Mucosa of gallbladder (tissue), 1 donor: ENCODE data around the gene FCHSD2. TPM values are rescaled to one million over a fixed set of nuclear protein-coding genes. Genes with fewer than 3 reads are reported as not detected.

Source experiments
- DNase-seq: peaks from one replicate; pipeline ENCODE4 v3.0.0-alpha.2; 2020; ENCODE audit warnings: low spot score
- total RNA-seq: library from RNA; stranded (reverse); gene quantifications from one replicate; pipeline ENCODE4 v1.2.1, GENCODE V29; 2021
- donor health status: DM: no; HTN: no; CAD: no.

FCHSD2 gene
- total RNA-seq, 1 donor from 2014 or later, result 56.4 TPM

GRCh38 chr11:72970557-72971118 lies 171.5 kb downstream of the FCHSD2 start:
- no peak for DNase-seq

- no peak for DNase-seq
These were observed 172.2 kb downstream of the FCHSD2 start for GRCh38 chr11:72969894-72970335.

- DNase-seq, result no peak
These were observed 173.7 kb downstream of the FCHSD2 start for GRCh38 chr11:72968390-72968789.

- no peak for DNase-seq
These were observed 176.4 kb downstream of the FCHSD2 start for GRCh38 chr11:72965672-72966071.

- no peak for DNase-seq
These were observed 179.4 kb downstream of the FCHSD2 start for GRCh38 chr11:72962717-72963116.

GRCh38 chr11:72962084-72962483 lies 180.0 kb downstream of the FCHSD2 start:
- no peak for DNase-seq

GRCh38 chr11:72959998-72960731 lies 182.0 kb downstream of the FCHSD2 start:
- no peak for DNase-seq

- DNase-seq, result no peak
These were observed 183.3 kb downstream of the FCHSD2 start for GRCh38 chr11:72958791-72959190.

GRCh38 chr11:72955466-72955865 lies 186.7 kb downstream of the FCHSD2 start:
- DNase-seq, result no peak

- DNase-seq, result peak; percentile 18
These were observed 187.3 kb downstream of the FCHSD2 start for GRCh38 chr11:72954860-72955259.

- no peak for DNase-seq
These were observed 188.5 kb downstream of the FCHSD2 start for GRCh38 chr11:72953637-72954036.

- no peak for DNase-seq
These were observed 190.2 kb downstream of the FCHSD2 start for GRCh38 chr11:72951888-72952287.

- DNase-seq, result no peak
These were observed 190.9 kb downstream of the FCHSD2 start for GRCh38 chr11:72951193-72951592.

GRCh38 chr11:72950685-72951084 lies 191.4 kb downstream of the FCHSD2 start:
- no peak for DNase-seq

- no peak for DNase-seq
These were observed 194.9 kb downstream of the FCHSD2 start for GRCh38 chr11:72947229-72947628.

GRCh38 chr11:72943664-72944063 lies 198.5 kb downstream of the FCHSD2 start:
- no peak for DNase-seq

- peak; percentile 63 for DNase-seq
These were observed 201.7 kb downstream of the FCHSD2 start for GRCh38 chr11:72940417-72940816.

- no peak for DNase-seq
These were observed 203.1 kb downstream of the FCHSD2 start for GRCh38 chr11:72939031-72939430.

- no peak for DNase-seq
These were observed 204.7 kb downstream of the FCHSD2 start for GRCh38 chr11:72937439-72937838.

- DNase-seq, result no peak
These were observed 206.4 kb downstream of the FCHSD2 start for GRCh38 chr11:72935700-72936099.

GRCh38 chr11:72932132-72932570 lies 210.0 kb downstream of the FCHSD2 start:
- DNase-seq, result no peak

GRCh38 chr11:72930008-72930407 lies 212.1 kb downstream of the FCHSD2 start:
- no peak for DNase-seq

- DNase-seq, result no peak
These were observed 212.9 kb downstream of the FCHSD2 start for GRCh38 chr11:72929256-72929655.

- DNase-seq, result no peak
These were observed 214.7 kb downstream of the FCHSD2 start for GRCh38 chr11:72927380-72927779.
